ENCODE results near the gene SCN2B.
A peak's percentile ranks its signal among the peaks of the same experiment; 100 is the strongest.

SCN2B gene

GRCh38 chr11:118156531-118157185, 19.8 kb downstream of the SCN2B start:
- H3K4me3 ChIP-seq (ENCODE audit: low read depth, low read length) = no peak overlapping the region

GRCh38 chr11:118155776-118156530, 20.5 kb downstream of the SCN2B start:
- DNase-seq (ENCODE audit: low read depth) = no peak
- H3K4me3 ChIP-seq (ENCODE audit: low read depth, low read length) = no peak overlapping the region

More at GRCh38 chr11:118156531-118157185, 19.8 kb downstream of the SCN2B start:
- DNase-seq (ENCODE audit: low read depth) = no peak

GRCh38 chr11:118154641-118155040, 21.8 kb downstream of the SCN2B start:
- DNase-seq (ENCODE audit: low read depth) = no peak

GRCh38 chr11:118153976-118154375, 22.5 kb downstream of the SCN2B start:
- no peak for DNase-seq (ENCODE audit: low read depth)
- H3K4me3 ChIP-seq (ENCODE audit: low read depth, low read length) = no peak overlapping the region

More at GRCh38 chr11:118154641-118155040, 21.8 kb downstream of the SCN2B start:
- no peak overlapping the region for H3K4me3 ChIP-seq (ENCODE audit: low read depth, low read length)

- DNase-seq (ENCODE audit: low read depth) = no peak
- H3K4me3 ChIP-seq (ENCODE audit: low read depth, low read length) = peak overlapping the region; percentile 54
These were observed 22.9 kb downstream of the SCN2B start for GRCh38 chr11:118153516-118153915.

GRCh38 chr11:118152552-118153471, 23.6 kb downstream of the SCN2B start, which contains the start of gene SCN4B:
SCN4B (minus strand) TSS chr11:118152823; CDS start chr11:118152673, 150 bp downstream.
- DNase-seq (ENCODE audit: low read depth) = no peak
- peak within 1 kb of the TSS; percentile 54 for H3K4me3 ChIP-seq (ENCODE audit: low read depth, low read length)

GRCh38 chr11:118152020-118152551, 24.4 kb downstream of the SCN2B start:
- DNase-seq (ENCODE audit: low read depth) = no peak
- H3K4me3 ChIP-seq (ENCODE audit: low read depth, low read length) = peak overlapping the region; percentile 54

GRCh38 chr11:118151431-118151830, 25.0 kb downstream of the SCN2B start:
- no peak for DNase-seq (ENCODE audit: low read depth)
- H3K4me3 ChIP-seq (ENCODE audit: low read depth, low read length) = no peak overlapping the region

GRCh38 chr11:118149493-118149892, 26.9 kb downstream of the SCN2B start:
- H3K4me3 ChIP-seq (ENCODE audit: low read depth, low read length) = no peak overlapping the region
- DNase-seq (ENCODE audit: low read depth) = no peak

GRCh38 chr11:118148856-118149255, 27.6 kb downstream of the SCN2B start:
- H3K4me3 ChIP-seq (ENCODE audit: low read depth, low read length) = no peak overlapping the region
- no peak for DNase-seq (ENCODE audit: low read depth)

- no peak for DNase-seq (ENCODE audit: low read depth)
- H3K4me3 ChIP-seq (ENCODE audit: low read depth, low read length) = no peak overlapping the region
These were observed 28.2 kb downstream of the SCN2B start for GRCh38 chr11:118148240-118148639.

GRCh38 chr11:118147502-118147901, 28.9 kb downstream of the SCN2B start:
- DNase-seq (ENCODE audit: low read depth) = no peak
- no peak overlapping the region for H3K4me3 ChIP-seq (ENCODE audit: low read depth, low read length)

GRCh38 chr11:118146554-118146953, 29.9 kb downstream of the SCN2B start:
- DNase-seq (ENCODE audit: low read depth) = no peak
- H3K4me3 ChIP-seq (ENCODE audit: low read depth, low read length) = no peak overlapping the region

GRCh38 chr11:118145285-118146227, 30.9 kb downstream of the SCN2B start:
- peak overlapping the region; percentile 54 for H3K4me3 ChIP-seq (ENCODE audit: low read depth, low read length)
- DNase-seq (ENCODE audit: low read depth) = no peak

- H3K4me3 ChIP-seq (ENCODE audit: low read depth, low read length) = no peak overlapping the region
- DNase-seq (ENCODE audit: low read depth) = no peak
These were observed 31.9 kb downstream of the SCN2B start for GRCh38 chr11:118144301-118145268.

- DNase-seq (ENCODE audit: low read depth) = no peak
- no peak overlapping the region for H3K4me3 ChIP-seq (ENCODE audit: low read depth, low read length)
These were observed 32.7 kb downstream of the SCN2B start for GRCh38 chr11:118143661-118144185.

GRCh38 chr11:118142809-118143208, 33.6 kb downstream of the SCN2B start:
- no peak for DNase-seq (ENCODE audit: low read depth)
- no peak overlapping the region for H3K4me3 ChIP-seq (ENCODE audit: low read depth, low read length)

Measured in skeletal muscle cell (primary cell).